Measurements from ENCODE around the gene FAM193B.

FAM193B gene

DNA sequence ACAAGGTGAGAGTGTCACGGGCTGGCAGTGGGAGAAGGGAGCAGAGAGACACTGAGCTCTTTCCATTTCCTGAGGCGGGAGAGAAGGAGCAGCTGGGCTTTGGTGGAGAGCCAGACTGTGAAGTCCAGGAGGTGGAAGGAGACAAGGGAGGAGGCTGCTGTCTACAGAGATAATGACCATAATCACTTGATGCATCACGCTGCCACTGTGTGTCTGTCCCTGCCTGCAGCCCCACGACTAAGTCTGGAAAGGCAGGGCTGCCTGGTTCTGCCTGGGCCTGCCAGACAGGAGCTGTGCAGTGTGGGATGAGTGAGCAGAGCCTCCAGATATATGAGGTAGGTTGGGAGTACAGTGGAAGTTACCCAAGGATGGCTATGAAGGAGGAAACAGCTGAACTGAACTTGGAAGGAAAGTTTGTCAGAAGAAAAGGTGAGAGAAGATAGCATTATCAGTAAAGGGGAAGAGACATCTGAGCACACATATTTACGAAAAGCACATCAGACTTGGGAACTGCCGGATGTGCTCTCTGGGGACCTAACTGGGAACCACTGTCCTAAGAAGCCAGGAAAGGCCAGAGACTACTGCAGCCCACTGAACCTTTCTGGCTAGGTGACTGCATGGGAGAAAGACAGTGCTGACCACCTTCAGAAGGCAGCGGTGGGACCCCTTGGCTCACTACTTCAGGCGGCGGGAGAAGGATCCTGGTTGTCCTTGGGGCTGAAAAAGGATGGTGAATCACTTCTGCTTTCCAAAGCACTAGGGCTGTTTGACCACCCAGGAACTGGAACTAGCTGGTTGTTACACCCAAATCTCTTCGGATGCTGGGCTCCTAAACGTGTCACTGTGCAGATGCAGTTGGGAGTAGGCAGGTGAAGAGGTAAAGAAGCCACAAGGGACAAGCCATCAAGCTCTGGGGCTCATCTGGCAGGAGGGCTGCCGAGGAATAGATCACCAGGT lies 24.8 kb downstream of the FAM193B start:
- H3K27me3 ChIP-seq (ENCODE audit: insufficient read depth, insufficient read length) = no peaks in the 10 kb centered on the region
- H3K36me3 ChIP-seq (ENCODE audit: insufficient read depth, insufficient read length, low read length) = peaks cover 97% of the 10 kb centered on the region
- peaks cover 3% of the 10 kb centered on the region for H3K4me1 ChIP-seq (ENCODE audit: insufficient read depth, insufficient read length)
- TF ChIP-seq ZNF274 (IDR thresholded peaks at IDR 0.05; ENCODE audit: low read depth, low read length) = no peak
- no peaks in the 10 kb centered on the region for H3K9me3 ChIP-seq (ENCODE audit: insufficient read depth, low read length)
- no peak for DNase-seq (ENCODE audit: low read depth, low spot score)
- H3K4me3 ChIP-seq (ENCODE audit: insufficient read length, low read depth) = no peak overlapping the region
- H3K9ac ChIP-seq (ENCODE audit: insufficient read length, low read depth) = no peak overlapping the region

DNA sequence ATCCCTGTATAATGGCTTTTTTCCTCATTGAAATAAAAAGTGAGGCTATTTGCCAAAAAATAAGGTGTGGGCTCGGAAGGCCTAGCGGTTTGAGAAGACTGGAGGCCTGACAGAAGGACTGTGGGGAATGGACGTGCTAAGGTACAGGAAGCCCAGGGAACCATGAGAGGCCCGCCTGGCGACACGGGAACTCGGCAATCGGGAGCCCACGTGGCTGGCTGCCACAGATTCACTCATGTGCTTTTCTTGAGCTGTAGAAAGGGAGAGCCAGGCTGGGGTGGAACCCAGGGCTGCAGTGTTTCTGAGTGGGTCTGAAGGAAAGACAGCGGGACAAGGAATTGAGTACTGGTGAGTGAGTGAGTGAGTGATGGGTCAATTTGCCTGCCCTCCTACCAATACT lies 25.7 kb downstream of the FAM193B start:
- Histone ChIP-seq H3K4me3 (ENCODE audit: insufficient read length, low read depth) (no peak overlapping the region), H3K27me3 (ENCODE audit: insufficient read depth, insufficient read length) (no peaks in the 10 kb centered on the region), H3K4me1 (ENCODE audit: insufficient read depth, insufficient read length) (peaks cover 3% of the 10 kb centered on the region), H3K9me3 (ENCODE audit: insufficient read depth, low read length) (no peaks in the 10 kb centered on the region), H3K9ac (ENCODE audit: insufficient read length, low read depth) (no peak overlapping the region), H3K36me3 (ENCODE audit: insufficient read depth, insufficient read length, low read length) (peaks cover 97% of the 10 kb centered on the region)
- TF ChIP-seq YY1 (IDR thresholded peaks at IDR 0.05; ENCODE audit: insufficient read depth, insufficient read length) (no peak), SUZ12 (IDR thresholded peaks at IDR 0.05; ENCODE audit: extremely low read depth, insufficient read depth, insufficient read length) (no peak), ZNF274 (IDR thresholded peaks at IDR 0.05; ENCODE audit: low read depth, low read length) (no peak)
- DNase-seq (ENCODE audit: low read depth, low spot score) = no peak

DNA sequence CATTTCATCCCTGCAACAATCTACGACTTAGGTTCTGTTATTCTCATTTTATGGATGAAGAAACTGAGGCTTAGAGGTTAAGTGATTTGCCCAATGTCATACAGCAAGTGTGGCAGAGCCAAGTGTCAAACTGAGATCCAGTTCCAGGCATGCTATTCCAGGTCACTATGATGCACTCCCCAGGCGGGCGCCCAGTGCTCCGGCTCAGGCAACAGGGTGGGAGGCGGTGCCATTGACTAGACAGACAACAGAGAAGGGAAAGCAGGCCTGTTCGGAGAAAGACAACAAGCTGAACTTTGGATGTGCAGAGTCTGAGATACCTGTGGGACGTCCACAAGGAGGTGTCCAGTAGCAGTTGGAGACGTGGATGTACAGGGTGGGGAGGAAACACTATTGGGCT lies 26.8 kb downstream of the FAM193B start:
- Histone ChIP-seq H3K4me1 (ENCODE audit: insufficient read depth, insufficient read length) (peaks cover 3% of the 10 kb centered on the region), H3K4me3 (ENCODE audit: insufficient read length, low read depth) (no peak overlapping the region), H3K27me3 (ENCODE audit: insufficient read depth, insufficient read length) (no peaks in the 10 kb centered on the region), H3K9ac (ENCODE audit: insufficient read length, low read depth) (no peak overlapping the region), H3K36me3 (ENCODE audit: insufficient read depth, insufficient read length, low read length) (peaks cover 99% of the 10 kb centered on the region), H3K9me3 (ENCODE audit: insufficient read depth, low read length) (no peaks in the 10 kb centered on the region)
- TF ChIP-seq ZNF274 (IDR thresholded peaks at IDR 0.05; ENCODE audit: low read depth, low read length) = no peak
- TF ChIP-seq SUZ12 (IDR thresholded peaks at IDR 0.05; ENCODE audit: extremely low read depth, insufficient read depth, insufficient read length) = no peak
- no peak for TF ChIP-seq YY1 (IDR thresholded peaks at IDR 0.05; ENCODE audit: insufficient read depth, insufficient read length)
- DNase-seq (ENCODE audit: low read depth, low spot score) = no peak

DNA sequence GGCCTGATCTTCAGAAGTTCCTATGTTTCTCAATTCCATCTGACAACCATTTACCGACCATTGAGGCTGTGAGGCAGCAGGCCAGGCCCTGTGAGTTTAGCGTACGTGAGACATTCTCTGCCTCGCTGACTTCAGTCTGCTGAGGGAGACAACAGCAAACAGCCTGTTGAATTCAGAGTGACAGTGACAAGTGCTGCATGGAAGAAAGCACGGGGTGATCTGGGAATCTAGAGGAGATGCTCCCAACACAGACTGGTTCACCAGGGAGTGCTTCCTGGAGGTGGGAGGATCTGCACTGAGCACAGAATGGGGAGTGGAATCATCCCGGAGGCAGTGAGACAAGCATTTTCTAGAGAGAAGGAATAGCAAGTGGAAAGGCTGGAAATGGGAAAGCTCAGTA lies 27.6 kb downstream of the FAM193B start:
- peaks cover 3% of the 10 kb centered on the region for H3K4me1 ChIP-seq (ENCODE audit: insufficient read depth, insufficient read length)
- no peak overlapping the region for H3K9ac ChIP-seq (ENCODE audit: insufficient read length, low read depth)
- TF ChIP-seq ZNF274 (IDR thresholded peaks at IDR 0.05; ENCODE audit: low read depth, low read length) (no peak), SUZ12 (IDR thresholded peaks at IDR 0.05; ENCODE audit: extremely low read depth, insufficient read depth, insufficient read length) (no peak), YY1 (IDR thresholded peaks at IDR 0.05; ENCODE audit: insufficient read depth, insufficient read length) (no peak)
- H3K36me3 ChIP-seq (ENCODE audit: insufficient read depth, insufficient read length, low read length) = peaks cover 97% of the 10 kb centered on the region
- H3K4me3 ChIP-seq (ENCODE audit: insufficient read length, low read depth) = no peak overlapping the region
- H3K27me3 ChIP-seq (ENCODE audit: insufficient read depth, insufficient read length) = no peaks in the 10 kb centered on the region
- H3K9me3 ChIP-seq (ENCODE audit: insufficient read depth, low read length) = no peaks in the 10 kb centered on the region
- DNase-seq (ENCODE audit: low read depth, low spot score) = no peak

DNA sequence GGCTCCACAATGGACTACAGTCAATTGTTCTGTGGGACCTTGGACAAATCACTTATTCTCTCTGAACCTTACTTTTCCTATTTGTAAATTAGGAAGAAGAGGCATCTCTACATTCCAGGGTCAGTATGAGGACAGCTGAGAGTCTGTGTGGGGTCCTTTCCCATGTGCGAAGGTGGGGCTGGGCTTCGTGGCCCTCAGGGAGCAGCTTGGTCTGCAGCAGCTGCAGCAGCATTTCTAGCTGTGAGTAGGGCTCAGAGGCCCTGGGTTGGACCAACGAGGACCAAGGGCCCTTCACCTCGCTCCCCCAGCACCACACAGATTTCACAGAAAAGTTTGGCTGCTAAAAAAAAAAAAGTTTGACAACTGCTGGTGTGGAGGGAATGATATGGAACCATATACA lies 28.2 kb downstream of the FAM193B start:
- no peak for TF ChIP-seq YY1 (IDR thresholded peaks at IDR 0.05; ENCODE audit: insufficient read depth, insufficient read length)
- TF ChIP-seq ZNF274 (IDR thresholded peaks at IDR 0.05; ENCODE audit: low read depth, low read length) = no peak
- no peak for TF ChIP-seq SUZ12 (IDR thresholded peaks at IDR 0.05; ENCODE audit: extremely low read depth, insufficient read depth, insufficient read length)
- H3K27me3 ChIP-seq (ENCODE audit: insufficient read depth, insufficient read length) = no peaks in the 10 kb centered on the region
- no peaks in the 10 kb centered on the region for H3K9me3 ChIP-seq (ENCODE audit: insufficient read depth, low read length)
- H3K36me3 ChIP-seq (ENCODE audit: insufficient read depth, insufficient read length, low read length) = peaks cover 97% of the 10 kb centered on the region
- no peak for DNase-seq (ENCODE audit: low read depth, low spot score)
- peaks cover 3% of the 10 kb centered on the region for H3K4me1 ChIP-seq (ENCODE audit: insufficient read depth, insufficient read length)
- no peak overlapping the region for H3K4me3 ChIP-seq (ENCODE audit: insufficient read length, low read depth)
- no peak overlapping the region for H3K9ac ChIP-seq (ENCODE audit: insufficient read length, low read depth)

DNA sequence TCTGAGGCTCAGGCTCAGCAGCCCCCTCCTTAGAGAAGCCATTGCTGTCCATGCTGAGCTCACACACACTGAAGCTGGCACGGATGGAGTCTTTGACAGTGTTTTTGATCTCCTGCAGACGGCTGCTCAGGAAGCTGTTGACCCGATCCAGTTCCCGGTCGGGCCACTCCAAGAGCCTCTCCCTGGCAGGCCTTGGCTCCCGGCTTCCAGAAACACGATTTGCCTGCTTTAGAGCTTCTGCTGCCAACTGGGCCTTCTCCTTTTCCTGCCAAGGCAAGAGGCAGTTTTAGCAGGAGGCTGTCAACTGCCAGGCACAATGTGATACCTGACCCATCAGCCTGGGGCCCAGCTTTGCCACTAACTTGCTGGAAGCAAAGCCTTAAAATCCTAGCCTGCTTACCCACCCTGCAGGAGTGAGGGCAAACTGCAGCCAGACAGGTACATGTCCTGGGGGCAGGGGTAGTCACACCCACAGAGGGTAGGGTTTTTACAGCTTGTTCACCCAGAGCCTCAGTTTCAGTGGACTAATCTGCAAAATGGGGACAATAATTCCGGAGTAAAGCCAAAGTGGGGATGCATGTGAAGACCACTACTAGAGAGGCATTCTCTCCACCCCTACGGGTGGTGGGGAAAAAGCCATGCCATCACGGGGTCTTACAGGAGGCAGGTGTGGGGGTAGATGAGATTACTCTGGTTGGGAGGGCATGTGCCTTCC lies 29.3 kb downstream of the FAM193B start:
- Histone ChIP-seq H3K9ac (ENCODE audit: insufficient read length, low read depth) (no peak overlapping the region), H3K4me1 (ENCODE audit: insufficient read depth, insufficient read length) (peaks cover 3% of the 10 kb centered on the region), H3K27me3 (ENCODE audit: insufficient read depth, insufficient read length) (no peaks in the 10 kb centered on the region), H3K9me3 (ENCODE audit: insufficient read depth, low read length) (no peaks in the 10 kb centered on the region), H3K4me3 (ENCODE audit: insufficient read length, low read depth) (no peak overlapping the region), H3K36me3 (ENCODE audit: insufficient read depth, insufficient read length, low read length) (peaks cover 97% of the 10 kb centered on the region)
- TF ChIP-seq SUZ12 (IDR thresholded peaks at IDR 0.05; ENCODE audit: extremely low read depth, insufficient read depth, insufficient read length) (no peak), ZNF274 (IDR thresholded peaks at IDR 0.05; ENCODE audit: low read depth, low read length) (no peak), YY1 (IDR thresholded peaks at IDR 0.05; ENCODE audit: insufficient read depth, insufficient read length) (no peak)
- DNase-seq (ENCODE audit: low read depth, low spot score) = no peak

DNA sequence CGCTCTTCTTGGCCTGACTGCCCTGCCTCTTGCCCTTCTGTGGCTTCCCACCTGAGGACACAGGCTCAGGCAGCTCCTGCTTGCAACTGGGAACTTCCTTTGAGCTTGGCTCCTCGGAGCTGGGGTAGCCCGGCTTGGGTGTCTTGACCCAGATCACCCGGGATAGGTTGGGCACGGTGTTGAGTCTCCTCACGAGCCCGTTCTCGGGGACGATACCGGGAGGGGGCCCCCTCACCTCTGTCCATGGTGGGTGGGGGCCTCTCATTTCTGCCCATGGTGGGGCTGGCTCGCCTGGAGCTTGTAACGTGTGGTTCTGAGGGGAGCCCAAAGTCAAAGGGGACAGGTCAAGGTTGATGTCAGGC lies 29.8 kb downstream of the FAM193B start:
- DNase-seq (ENCODE audit: low read depth, low spot score) = no peak
- Histone ChIP-seq H3K4me1 (ENCODE audit: insufficient read depth, insufficient read length) (peaks cover 3% of the 10 kb centered on the region), H3K36me3 (ENCODE audit: insufficient read depth, insufficient read length, low read length) (peaks cover 97% of the 10 kb centered on the region), H3K4me3 (ENCODE audit: insufficient read length, low read depth) (no peak overlapping the region), H3K9me3 (ENCODE audit: insufficient read depth, low read length) (no peaks in the 10 kb centered on the region), H3K9ac (ENCODE audit: insufficient read length, low read depth) (no peak overlapping the region), H3K27me3 (ENCODE audit: insufficient read depth, insufficient read length) (no peaks in the 10 kb centered on the region)
- TF ChIP-seq SUZ12 (IDR thresholded peaks at IDR 0.05; ENCODE audit: extremely low read depth, insufficient read depth, insufficient read length) (no peak), YY1 (IDR thresholded peaks at IDR 0.05; ENCODE audit: insufficient read depth, insufficient read length) (no peak), ZNF274 (IDR thresholded peaks at IDR 0.05; ENCODE audit: low read depth, low read length) (no peak)

Measured in NT2/D1 (cell line).